ENCODE data around the gene EFNA5. TPM values are rescaled to one million over a fixed set of nuclear protein-coding genes. Genes with fewer than 3 reads are reported as not detected.

EFNA5 gene
- total RNA-seq, 5 donors from 2014 or later (not counting 1 experiment from before 2014, with no cell fraction given) = 0.06 to 2.6 (median 0.21) TPM; not detected in 1

DNA sequence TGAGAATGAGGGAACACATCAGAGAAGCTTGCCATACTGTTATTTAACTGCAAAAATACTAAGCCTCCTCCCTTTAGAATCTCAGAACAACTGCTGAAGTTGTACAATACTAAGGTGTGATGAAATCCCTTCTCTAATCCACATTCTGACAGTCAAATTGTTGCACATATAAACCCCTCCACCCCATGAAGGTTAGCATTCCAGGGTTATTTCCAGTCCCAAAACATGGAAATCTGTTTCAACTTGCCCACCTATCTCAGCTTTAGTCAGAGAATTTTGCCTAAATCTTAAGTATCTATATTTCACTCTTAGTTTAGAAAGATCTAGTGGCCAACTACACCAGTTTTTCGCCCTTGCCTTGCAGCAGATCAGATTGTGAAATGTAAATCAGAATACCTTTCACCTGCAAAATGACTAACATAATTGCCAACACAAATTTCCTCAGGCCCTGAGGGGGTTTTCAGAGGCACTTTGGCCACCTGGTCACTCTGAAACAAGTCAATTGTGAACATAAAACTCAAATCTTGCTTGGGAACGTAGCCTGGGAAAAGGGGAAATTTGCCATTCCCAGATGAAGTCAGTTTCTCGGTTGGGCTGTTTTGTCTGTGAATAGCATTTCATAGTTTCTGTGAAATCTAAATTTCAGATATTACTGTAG is 93.9 kb downstream of the EFNA5 start:
- ChIA-PET POLR2A (no interaction called here), CTCF (no interaction called here)
- DNase-seq (no peak), ATAC-seq (replicated peaks in 1 of 4) (no peak)
- H3K36me3 Mint-ChIP-seq = no peaks in the 10 kb centered on the region
- H3K4me3 Mint-ChIP-seq = no peak overlapping the region
- Histone ChIP-seq H3K36me3 (ENCODE audit: control insufficient read depth in 2 of 2, extremely low read depth in 1 of 2, insufficient read depth in 1 of 2, low read length in 1 of 2) (no peaks in the 10 kb centered on the region), H3K4me1 (ENCODE audit: control insufficient read depth in 1 of 2, extremely low read depth in 1 of 2, insufficient read depth in 2 of 2, low read length in 2 of 2) (peaks cover 0 to 5% of the 10 kb centered on the region in 2 experiments), H3K27me3 (replicated peaks in 1 of 2; ENCODE audit: control insufficient read depth in 2 of 2, extremely low read depth in 1 of 2, insufficient read depth in 2 of 2, low read length in 1 of 2) (peaks cover 0 to 5% of the 10 kb centered on the region in 2 experiments), H3K4me3 (ENCODE audit: control insufficient read depth in 1 of 2, extremely low read depth in 1 of 2, low read length in 1 of 2) (no peak overlapping the region), H3K9me3 (no peaks in the 10 kb centered on the region), H3K27ac (ENCODE audit: low read length) (no peak overlapping the region)
- WGBS (ENCODE audit: insufficient coverage) = 100% methylated on average over 2 of the region's 3 CpGs
- peaks cover 4% of the 10 kb centered on the region in 3 donors for H3K4me1 Mint-ChIP-seq
- H3K27me3 Mint-ChIP-seq = peaks cover 15 to 17% of the 10 kb centered on the region in 2 donors
- no peak overlapping the region for H3K27ac Mint-ChIP-seq
- H3K9me3 Mint-ChIP-seq = no peaks in the 10 kb centered on the region

DNA sequence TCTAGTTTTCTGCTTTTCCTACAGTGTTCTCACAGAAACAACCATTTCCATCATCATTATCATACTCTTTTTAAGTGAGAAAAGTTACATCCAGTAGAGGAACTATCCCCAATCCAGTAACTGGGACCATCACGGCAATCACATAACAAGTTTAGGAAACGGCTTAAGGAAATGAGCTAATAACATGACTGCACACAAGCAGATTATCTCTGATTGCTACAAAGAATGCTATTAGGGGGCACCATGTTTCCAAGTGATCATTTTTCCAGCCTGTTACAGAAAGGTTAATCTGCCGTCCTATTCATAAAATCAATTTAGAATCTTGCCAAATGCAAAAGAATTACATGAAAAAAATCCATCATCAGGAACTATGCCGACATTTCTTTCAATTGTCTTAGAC is 94.6 kb downstream of the EFNA5 start:
- ATAC-seq (replicated peaks in 1 of 4) (no peak), DNase-seq (no peak)
- Mint-ChIP-seq H3K36me3 (no peaks in the 10 kb centered on the region), H3K27me3 (peaks cover 13 to 15% of the 10 kb centered on the region in 2 donors), H3K9me3 (no peaks in the 10 kb centered on the region), H3K4me3 (no peak overlapping the region), H3K27ac (no peak overlapping the region), H3K4me1 (peaks cover 11 to 12% (median 11%) of the 10 kb centered on the region in 3 donors)
- CTCF ChIA-PET = no interaction called here
- Histone ChIP-seq H3K27ac (ENCODE audit: low read length) (no peak overlapping the region), H3K4me3 (ENCODE audit: control insufficient read depth in 1 of 2, extremely low read depth in 1 of 2, low read length in 1 of 2) (no peak overlapping the region), H3K9me3 (no peaks in the 10 kb centered on the region), H3K36me3 (ENCODE audit: control insufficient read depth in 2 of 2, extremely low read depth in 1 of 2, insufficient read depth in 1 of 2, low read length in 1 of 2) (no peaks in the 10 kb centered on the region), H3K4me1 (ENCODE audit: control insufficient read depth in 1 of 2, extremely low read depth in 1 of 2, insufficient read depth in 2 of 2, low read length in 2 of 2) (peaks cover 0 to 12% of the 10 kb centered on the region in 2 experiments), H3K27me3 (replicated peaks in 1 of 2; ENCODE audit: control insufficient read depth in 2 of 2, extremely low read depth in 1 of 2, insufficient read depth in 2 of 2, low read length in 1 of 2) (peaks cover 0 to 5% of the 10 kb centered on the region in 2 experiments)
- POLR2A ChIA-PET = no interaction called here
- 92% methylated on average over 2 of the region's 4 CpGs for WGBS (ENCODE audit: insufficient coverage)

DNA sequence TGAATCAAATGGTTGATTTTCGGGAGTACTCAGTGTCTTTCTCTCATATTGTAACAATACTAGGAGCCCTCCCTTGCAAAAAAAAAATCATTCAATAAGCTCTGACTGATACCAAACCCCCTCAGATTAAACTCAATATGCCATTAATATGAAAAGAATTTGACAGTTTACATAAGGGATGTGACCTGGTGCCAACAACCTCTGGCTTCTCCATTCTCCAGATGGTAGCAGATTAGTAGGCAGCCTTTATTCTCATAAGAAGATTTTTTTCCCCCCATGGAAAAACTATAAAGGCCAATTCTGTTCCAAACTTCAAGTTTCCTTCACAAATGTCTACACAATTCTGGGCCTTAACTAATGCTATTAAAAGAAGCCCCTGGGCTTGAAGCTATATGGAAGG is 96.5 kb downstream of the EFNA5 start:
- Mint-ChIP-seq H3K4me1 (peaks cover 19 to 22% (median 19%) of the 10 kb centered on the region in 3 donors), H3K4me3 (no peak overlapping the region), H3K27ac (no peak overlapping the region), H3K27me3 (peaks cover 9 to 13% of the 10 kb centered on the region in 2 donors), H3K36me3 (no peaks in the 10 kb centered on the region), H3K9me3 (no peaks in the 10 kb centered on the region)
- WGBS (ENCODE audit: insufficient coverage) = no CpG with 5 or more reads among the region's 1 CpG
- no peak overlapping the region for H3K27ac ChIP-seq (ENCODE audit: low read length)
- H3K9me3 ChIP-seq = no peaks in the 10 kb centered on the region
- POLR2A ChIA-PET = interaction anchor here in 1 of 2 donors (0.5 kb wide), 1 partner anchor 524 kb away, joined by 3 read pairs; no protein-coding TSS in a partner anchor
- DNase-seq = no peak
- H3K4me1 ChIP-seq (ENCODE audit: control insufficient read depth in 1 of 2, extremely low read depth in 1 of 2, insufficient read depth in 2 of 2, low read length in 2 of 2) = peaks cover 3 to 17% of the 10 kb centered on the region in 2 experiments
- H3K27me3 ChIP-seq (replicated peaks in 1 of 2; ENCODE audit: control insufficient read depth in 2 of 2, extremely low read depth in 1 of 2, insufficient read depth in 2 of 2, low read length in 1 of 2) = peaks cover 0 to 5% of the 10 kb centered on the region in 2 experiments
- CTCF ChIA-PET = no interaction called here
- H3K4me3 ChIP-seq (ENCODE audit: control insufficient read depth in 1 of 2, extremely low read depth in 1 of 2, low read length in 1 of 2) = no peak overlapping the region
- ATAC-seq (replicated peaks in 1 of 4) = no peak
- H3K36me3 ChIP-seq (ENCODE audit: control insufficient read depth in 2 of 2, extremely low read depth in 1 of 2, insufficient read depth in 1 of 2, low read length in 1 of 2) = no peaks in the 10 kb centered on the region

DNA sequence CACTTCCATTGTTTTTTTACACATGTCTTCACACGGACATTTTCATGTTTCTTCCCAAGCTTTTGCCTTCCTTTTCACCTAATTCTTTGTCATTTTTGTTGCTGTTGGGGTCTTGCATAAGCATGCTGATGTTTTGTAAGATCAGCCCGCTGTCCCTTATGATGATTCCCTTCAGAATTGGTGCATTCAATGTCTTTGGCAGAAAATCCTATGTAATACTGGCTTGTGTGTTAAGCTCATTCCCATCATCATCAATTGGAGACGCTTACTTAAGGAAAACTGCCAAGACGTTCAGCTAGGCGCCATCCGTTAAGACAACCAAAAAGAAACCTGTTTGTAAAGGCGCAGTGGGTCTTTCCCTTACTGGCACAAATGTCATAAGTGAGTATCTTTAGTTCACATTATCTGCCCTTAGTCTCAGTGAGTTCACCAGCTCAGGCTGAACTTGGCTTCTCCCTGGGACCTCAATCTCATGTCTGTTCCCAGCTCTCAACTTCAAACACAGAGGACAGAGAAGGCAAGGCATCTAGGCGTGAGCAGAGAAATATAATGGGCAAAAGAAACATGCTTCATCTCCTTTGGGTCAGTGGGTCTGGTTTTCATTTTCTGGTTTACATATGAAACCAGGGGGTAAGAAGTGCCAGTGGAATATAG is 97.9 kb downstream of the EFNA5 start:
- H3K36me3 Mint-ChIP-seq = no peaks in the 10 kb centered on the region
- POLR2A ChIA-PET = interaction anchor here in 1 of 2 donors (0.6 kb wide), 1 partner anchor 66 kb away, joined by 3 read pairs; no protein-coding TSS in a partner anchor
- Histone ChIP-seq H3K27ac (ENCODE audit: low read length) (no peak overlapping the region), H3K27me3 (replicated peaks in 1 of 2; ENCODE audit: control insufficient read depth in 2 of 2, extremely low read depth in 1 of 2, insufficient read depth in 2 of 2, low read length in 1 of 2) (peaks cover 0 to 5% of the 10 kb centered on the region in 2 experiments), H3K4me3 (ENCODE audit: control insufficient read depth in 1 of 2, extremely low read depth in 1 of 2, low read length in 1 of 2) (no peak overlapping the region), H3K4me1 (ENCODE audit: control insufficient read depth in 1 of 2, extremely low read depth in 1 of 2, insufficient read depth in 2 of 2, low read length in 2 of 2) (peaks cover 3 to 17% of the 10 kb centered on the region in 2 experiments), H3K36me3 (ENCODE audit: control insufficient read depth in 2 of 2, extremely low read depth in 1 of 2, insufficient read depth in 1 of 2, low read length in 1 of 2) (no peaks in the 10 kb centered on the region), H3K9me3 (no peaks in the 10 kb centered on the region)
- no peaks in the 10 kb centered on the region for H3K9me3 Mint-ChIP-seq
- H3K4me3 Mint-ChIP-seq = peak overlapping the region in 1 of 3 donors; percentile 19
- peaks cover 19 to 22% (median 19%) of the 10 kb centered on the region in 3 donors for H3K4me1 Mint-ChIP-seq
- ATAC-seq (replicated peaks in 1 of 4) = no peak
- peaks cover 9 to 13% of the 10 kb centered on the region in 2 donors for H3K27me3 Mint-ChIP-seq
- no peak overlapping the region for H3K27ac Mint-ChIP-seq
- WGBS (ENCODE audit: insufficient coverage) = 100% methylated on average over 2 of the region's 8 CpGs
- DNase-seq = peak in 1 of 35 experiments; percentile 1
- CTCF ChIA-PET = interaction anchor here (0.5 to 3.1 kb wide), 19 partner anchors 8 to 1261 kb away, joined by 3 to 16 read pairs (median 3); no protein-coding TSS in a partner anchor

DNA sequence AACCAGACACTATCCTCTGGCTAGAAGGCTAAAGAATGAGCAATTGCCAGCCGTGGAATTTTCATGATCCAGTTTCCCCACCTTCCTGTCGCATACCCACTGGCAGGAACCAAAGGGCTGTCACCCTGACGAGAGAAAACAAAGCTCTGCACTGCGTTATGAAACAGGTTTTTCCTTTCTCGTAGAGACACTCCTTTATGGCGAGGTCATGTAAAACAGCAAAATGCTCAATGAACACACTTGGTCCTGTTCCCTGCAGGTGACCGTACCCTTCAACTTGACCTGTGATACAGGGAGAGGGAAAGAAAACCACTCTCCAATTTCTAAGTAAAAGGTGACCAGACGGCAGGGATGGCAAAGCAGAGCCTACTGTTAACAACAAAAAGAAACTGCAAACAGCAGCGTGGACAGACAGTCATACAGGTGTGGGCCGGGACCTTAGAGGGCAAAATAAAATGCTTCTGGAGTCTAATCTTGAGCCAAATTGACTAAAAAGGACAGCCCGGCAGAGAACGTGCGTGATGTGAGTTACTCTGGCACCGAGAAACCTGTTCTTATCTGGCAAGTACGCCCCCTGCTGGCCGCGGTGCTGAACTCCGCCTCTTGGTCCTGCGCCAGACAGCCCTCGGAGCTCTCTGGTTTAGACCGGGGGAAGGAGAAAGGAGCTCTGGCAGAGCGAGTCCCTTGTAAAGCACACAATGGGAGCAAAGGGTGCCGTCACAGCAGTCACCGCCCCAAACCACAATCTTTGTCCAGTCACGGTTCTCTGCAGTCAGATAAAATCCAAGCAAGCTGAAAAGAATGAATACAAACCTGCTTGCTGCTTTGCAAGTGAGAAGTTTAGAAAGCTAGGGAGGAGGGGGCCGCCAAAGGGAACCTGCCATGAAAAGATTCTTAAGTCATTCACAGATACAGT is 98.9 kb downstream of the EFNA5 start:
- H3K27me3 ChIP-seq (replicated peaks in 1 of 2; ENCODE audit: control insufficient read depth in 2 of 2, extremely low read depth in 1 of 2, insufficient read depth in 2 of 2, low read length in 1 of 2) = peaks cover 0 to 5% of the 10 kb centered on the region in 2 experiments
- peak overlapping the region; percentile 51 to 91 for H3K4me3 ChIP-seq (ENCODE audit: control insufficient read depth in 1 of 2, extremely low read depth in 1 of 2, low read length in 1 of 2)
- DNase-seq (peak; percentile 52 to 89 (median 78)), ATAC-seq (replicated peaks in 1 of 4) (peak; percentile 87 to 92 (median 90))
- no peaks in the 10 kb centered on the region for H3K36me3 ChIP-seq (ENCODE audit: control insufficient read depth in 2 of 2, extremely low read depth in 1 of 2, insufficient read depth in 1 of 2, low read length in 1 of 2)
- CTCF ChIA-PET = interaction anchor here (0.5 to 3.1 kb wide), 21 partner anchors 9 to 1262 kb away, joined by 3 to 16 read pairs (median 3); no protein-coding TSS in a partner anchor
- Mint-ChIP-seq H3K4me3 (peak overlapping the region; percentile 79 to 81 (median 81)), H3K4me1 (peaks cover 19 to 22% (median 19%) of the 10 kb centered on the region in 3 donors), H3K27ac (peak overlapping the region in 1 of 2 donors; percentile 17), H3K9me3 (no peaks in the 10 kb centered on the region), H3K27me3 (peaks cover 9 to 13% of the 10 kb centered on the region in 2 donors), H3K36me3 (no peaks in the 10 kb centered on the region)
- 1% methylated on average over 15 of the region's 26 CpGs for WGBS (ENCODE audit: insufficient coverage)
- POLR2A ChIA-PET = interaction anchor here in 1 of 2 donors (0.6 kb wide), 1 partner anchor 65 kb away, joined by 3 read pairs; no protein-coding TSS in a partner anchor
- H3K27ac ChIP-seq (ENCODE audit: low read length) = peak overlapping the region; percentile 67
- no peaks in the 10 kb centered on the region for H3K9me3 ChIP-seq
- H3K4me1 ChIP-seq (ENCODE audit: control insufficient read depth in 1 of 2, extremely low read depth in 1 of 2, insufficient read depth in 2 of 2, low read length in 2 of 2) = peaks cover 3 to 17% of the 10 kb centered on the region in 2 experiments
